Measurements from ENCODE around the gene PPP1R12C.

- TF ChIP-seq ESRRA (IDR thresholded peaks at IDR 0.05; ENCODE audit: low read length) (no peak), POLR2A (IDR thresholded peaks at IDR 0.05; ENCODE audit: low read depth, low read length) (no peak), SIN3A (IDR thresholded peaks at IDR 0.05; ENCODE audit: low read depth, low read length) (no peak), JUND (IDR thresholded peaks at IDR 0.05; ENCODE audit: low read depth, low read length) (no peak), ZNF274 (IDR thresholded peaks at IDR 0.05; ENCODE audit: insufficient read depth, insufficient read length) (no peak), CTCF (IDR thresholded peaks at IDR 0.05 in 2 of 3, conservative IDR thresholded peaks at IDR 0.05 in 1 of 3; ENCODE audit: control insufficient read depth in 2 of 3, extremely low read depth in 1 of 3, insufficient read depth in 1 of 3, low read depth in 3 of 3, low read length in 3 of 3) (no peak), JUNB (IDR thresholded peaks at IDR 0.05) (no peak)
These were observed 18.5 kb downstream of the PPP1R12C start for GRCh38 chr19:55098716-55099556.
